ENCODE results near the gene KCNN3.

Gene KCNN3

DNA sequence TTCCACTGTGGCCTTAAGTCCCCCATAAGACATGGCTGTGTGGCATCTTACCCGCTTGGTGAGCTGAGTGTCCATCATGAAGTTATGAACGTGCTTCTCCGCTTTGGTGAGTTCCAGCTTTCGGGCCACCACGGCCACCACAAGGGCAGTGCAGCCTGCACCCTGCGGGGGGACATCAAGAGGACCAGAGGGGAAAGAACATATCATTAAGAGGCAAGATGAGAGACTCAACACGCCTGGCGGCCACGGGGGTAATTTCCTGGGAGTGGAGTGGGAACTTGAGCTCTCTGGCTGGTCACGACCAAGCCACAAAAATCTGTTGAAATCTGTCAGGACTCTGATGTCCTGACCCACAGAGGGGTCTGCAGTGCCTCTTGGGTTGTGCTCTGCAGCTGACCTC, 144.2 kb downstream of the KCNN3 start:
- DNase-seq = no peak

DNA sequence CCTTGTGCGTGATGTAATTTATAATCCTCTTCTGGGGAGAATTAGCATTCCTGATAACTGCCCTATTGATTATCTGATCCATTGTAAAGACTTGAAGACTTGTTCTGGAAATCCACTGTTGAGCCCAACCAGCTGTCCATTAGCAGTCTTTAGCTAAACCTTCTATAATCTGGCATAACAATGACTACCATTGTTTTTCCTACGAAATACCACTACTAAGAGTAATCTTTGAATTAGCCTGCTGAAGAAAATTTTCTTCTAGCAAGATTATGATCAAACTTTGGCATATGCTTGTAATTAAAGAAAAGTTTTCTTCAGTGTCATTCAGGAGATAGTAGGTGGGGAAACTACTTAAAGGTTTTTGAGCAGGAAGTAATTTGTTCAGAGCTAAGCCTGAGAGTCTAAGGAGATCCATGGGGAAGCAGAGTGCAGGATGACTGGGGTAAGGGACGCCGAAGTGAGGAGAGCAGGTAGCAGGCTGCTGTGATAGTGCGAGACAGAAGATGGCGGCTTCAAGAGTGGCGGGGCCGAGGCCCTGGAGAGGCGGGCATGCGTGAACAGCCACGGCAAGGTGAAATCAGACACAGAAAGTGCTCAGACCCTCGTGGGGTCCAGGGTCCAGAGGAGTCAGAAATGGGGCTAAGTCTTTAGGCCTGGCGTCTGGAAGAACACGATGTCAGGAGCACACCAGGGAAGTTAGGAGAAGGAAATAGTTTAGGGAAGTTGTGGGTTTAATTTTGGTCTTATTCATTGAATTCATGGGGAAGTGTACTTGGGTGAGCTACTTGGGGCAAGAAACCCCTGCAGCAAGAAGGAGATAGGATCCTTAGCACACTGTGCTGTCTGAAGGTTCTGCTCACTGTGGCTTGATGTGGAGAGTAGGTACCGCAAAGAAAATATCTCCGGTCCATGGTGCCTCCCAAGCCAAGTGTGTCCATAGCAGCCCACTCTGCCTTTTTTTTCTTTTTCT, 149.5 kb downstream of the KCNN3 start:
- no peak for DNase-seq

DNA sequence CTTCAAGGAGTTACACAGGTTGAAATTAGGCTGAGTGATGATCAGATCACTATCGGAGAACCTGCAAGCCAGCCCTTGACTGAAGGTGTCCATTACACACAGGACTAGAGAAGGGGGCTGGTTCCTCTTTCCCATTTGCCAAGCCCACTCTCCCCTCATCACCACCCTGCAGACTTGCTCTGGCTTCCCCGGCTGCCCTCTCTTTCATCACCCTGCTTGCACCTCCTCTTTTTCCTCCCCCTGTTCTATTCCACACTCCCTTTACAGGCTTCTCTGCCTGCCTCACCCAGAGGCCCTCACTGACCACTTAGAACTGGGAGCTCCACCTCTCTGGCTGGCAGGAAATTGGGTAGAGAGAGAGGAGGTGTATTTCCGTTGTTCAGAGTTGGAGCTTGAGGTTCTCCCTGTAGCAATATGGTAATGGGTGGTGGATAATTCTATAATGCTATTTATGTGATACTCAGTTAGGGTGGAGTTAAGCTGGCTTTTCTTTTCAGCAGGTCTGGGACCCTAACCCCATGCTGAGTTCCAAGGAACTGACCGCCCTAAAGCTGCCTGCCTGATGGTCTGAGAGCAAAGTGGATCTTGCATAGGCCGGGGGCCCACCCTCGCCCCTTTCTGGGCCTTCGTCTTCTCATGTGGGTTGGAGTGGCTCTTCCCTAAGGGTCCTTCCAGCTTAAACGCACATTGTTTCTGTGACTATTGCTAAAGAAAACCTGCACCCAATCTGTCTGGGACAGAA, 150.3 kb downstream of the KCNN3 start:
- DNase-seq = no peak

DNA sequence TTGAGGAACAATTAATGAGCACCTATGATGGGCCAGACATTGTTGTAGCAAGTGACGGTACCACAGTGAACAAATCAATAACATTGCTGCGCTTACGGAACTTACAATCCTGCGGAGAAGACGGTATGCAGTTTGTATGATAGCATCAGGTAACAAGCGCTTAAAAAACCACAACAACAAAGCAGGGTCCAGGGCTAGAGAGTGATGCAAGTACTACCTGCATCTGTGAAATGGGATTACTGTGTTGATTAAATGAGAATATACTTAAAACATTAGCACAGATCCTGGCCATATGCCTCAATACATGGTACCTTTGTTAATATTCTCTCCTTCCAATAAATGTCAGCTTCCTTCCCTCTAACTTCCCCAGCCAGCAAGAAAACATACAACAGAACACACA, 151.5 kb downstream of the KCNN3 start:
- no peak for DNase-seq

DNA sequence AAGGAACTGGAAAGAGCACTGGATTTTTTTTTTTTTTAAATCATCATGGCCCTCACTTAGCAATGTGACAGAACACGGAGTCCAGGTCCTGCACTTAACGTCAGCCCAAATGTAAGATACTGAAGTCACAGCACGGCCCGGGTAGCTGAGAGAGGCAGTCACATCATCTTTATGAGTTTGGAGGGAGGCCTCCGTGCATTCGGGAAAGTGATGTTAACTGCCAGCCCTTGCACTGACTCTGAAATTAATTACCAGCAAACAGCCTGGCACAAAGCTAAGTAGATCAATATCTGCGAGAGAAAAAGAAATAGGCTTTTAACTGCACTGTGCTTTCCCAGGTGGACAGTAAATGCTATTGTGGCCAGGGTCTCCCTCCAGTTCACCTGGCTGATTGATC, 152.6 kb downstream of the KCNN3 start:
- DNase-seq = no peak

DNA sequence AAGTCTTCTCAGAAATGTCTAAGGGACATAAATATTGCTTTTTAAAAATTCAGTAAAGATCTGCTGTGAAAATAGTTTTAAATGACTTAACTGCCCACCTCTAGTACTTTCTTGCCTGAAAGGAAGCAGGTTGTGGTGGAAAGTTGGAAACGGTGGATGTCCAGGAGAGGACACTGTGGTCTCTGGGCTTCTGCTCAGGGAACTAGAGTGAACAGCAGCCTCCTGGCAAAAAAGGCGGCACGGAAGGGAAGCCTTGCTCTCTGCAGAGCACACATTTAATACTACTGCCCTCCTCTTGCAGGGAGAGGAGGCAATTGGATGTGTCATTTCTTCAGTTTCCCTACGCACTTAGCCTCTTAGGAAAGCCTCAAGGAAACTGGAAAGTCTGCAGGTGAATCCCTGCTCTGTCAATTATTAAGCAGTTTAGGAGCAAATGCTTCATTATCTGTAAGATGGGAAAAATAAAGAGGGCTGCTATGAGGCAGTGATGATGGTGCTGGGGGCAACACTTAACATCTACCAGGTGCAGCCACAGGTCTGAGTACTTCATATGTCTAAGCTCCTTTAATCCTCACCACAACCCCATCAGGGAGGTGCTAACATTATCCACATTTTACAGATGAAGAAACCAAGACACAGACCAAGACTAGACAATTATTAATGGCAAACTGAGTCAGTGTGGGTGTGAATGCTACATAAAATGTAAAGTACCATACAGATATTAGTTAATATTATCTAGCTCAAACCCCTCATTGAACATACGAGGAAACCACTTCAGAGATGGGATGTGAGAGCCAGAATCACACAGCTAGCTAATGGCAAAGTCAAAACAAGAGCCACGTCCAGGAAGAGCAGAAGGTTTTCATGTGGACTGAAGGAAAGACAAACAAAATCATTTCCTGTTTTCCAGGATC, 153.2 kb downstream of the KCNN3 start:
- no peak for DNase-seq

DNA sequence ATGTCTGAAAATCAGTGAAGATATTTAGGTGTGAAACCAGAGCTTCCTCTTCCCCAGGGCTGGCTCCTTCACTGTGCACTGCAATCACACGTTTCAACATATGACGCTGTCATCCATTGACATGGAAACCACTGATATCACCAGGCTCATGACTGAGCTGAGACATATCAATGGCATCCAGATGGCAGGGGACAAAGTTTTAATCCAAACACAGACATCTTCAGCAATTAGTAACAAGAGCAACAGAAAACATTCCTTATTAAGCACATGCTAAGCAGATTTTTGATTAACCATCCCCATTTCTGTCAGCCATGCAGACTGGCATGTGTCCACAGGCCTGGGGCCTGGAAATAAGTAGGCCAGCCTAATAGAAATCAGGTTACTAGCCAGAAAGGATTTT, 154.1 kb downstream of the KCNN3 start:
- DNase-seq = no peak

DNA sequence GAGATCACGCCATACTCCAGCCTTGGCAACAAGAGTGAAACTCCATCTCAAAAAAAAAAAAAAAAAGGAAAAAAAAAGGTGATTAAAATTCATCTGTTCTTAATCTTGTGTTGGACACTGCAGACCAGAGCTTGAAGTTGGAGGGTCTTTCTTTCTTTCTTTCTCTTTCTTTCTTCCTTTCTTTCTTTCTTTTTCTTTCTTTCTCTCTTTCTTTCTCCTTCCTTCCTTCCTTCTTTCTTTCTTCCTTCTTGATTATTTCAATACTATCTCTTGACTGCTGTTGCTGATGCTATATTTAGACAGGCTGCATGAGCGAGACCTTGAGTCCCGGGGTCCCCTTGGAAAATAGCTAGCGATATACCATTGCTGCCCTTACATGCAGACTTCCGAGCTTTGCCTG, 154.7 kb downstream of the KCNN3 start:
- no peak for DNase-seq

DNA sequence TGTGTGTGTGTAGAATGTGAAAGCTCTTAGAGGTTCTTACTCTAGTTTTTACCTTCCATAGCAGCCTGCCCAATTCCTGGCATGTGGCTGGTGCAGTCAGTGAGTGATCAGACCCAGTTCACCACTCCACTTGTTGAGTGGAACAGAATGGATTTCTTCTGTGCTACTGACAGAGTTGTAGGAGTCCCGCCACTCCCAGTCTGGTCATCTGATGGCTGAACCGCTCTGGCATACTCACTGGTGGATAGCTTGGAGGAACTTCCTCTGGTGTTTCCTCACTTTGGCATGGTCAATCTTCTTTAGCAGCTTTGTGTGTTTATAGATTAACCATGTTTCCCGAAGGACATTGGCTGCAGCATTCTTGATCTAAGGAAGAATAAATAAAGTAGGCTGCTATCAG, 155.4 kb downstream of the KCNN3 start:
- DNase-seq = no peak

DNA sequence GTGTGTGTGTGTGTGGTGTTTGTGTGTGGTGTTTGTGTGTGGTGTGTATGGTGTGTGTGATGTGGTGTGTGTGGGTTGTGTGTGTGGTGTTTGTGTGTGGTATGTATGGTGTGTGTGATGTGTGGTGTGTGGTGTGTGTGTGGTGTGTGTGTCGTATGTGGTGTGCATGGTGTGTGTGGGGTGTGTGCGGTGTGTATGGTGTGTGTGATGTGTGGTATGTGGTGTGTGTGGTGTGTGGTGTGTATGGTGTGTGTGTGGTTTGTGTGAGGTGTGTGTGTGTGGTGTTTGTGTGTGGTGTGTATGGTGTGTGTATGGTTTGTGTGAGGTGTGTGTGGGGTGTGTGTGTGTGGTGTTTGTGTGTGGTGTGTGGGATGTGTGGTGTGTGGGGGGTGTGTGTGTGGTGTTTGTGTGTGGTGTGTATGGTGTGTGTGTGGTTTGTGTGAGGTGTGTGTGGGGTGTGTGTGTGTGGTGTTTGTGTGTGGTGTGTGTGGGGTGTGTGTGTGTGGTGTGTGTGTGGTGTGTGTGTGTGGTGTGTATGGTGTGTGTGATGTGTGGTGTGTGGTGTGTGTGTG, 155.9 kb downstream of the KCNN3 start:
- DNase-seq = no peak

DNA sequence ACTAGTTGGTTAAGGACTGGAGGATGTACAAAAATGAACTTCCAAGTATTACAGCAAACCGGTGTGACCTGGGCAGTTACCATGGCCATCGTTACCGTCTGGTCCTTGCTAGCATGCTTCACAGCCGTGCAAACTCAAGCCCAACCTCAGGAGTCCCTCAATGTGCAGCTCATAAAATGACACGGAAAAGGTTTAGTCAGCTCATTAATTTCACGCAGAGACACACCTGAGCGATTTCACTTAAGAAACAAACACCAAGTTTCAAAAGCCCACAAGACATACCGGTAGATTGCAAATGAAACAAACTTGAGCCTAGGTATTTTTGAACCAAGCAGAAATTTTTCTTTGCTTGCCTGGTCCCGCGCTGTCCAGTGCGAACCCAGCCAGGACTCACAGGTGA, 157.1 kb downstream of the KCNN3 start:
- DNase-seq = no peak

DNA sequence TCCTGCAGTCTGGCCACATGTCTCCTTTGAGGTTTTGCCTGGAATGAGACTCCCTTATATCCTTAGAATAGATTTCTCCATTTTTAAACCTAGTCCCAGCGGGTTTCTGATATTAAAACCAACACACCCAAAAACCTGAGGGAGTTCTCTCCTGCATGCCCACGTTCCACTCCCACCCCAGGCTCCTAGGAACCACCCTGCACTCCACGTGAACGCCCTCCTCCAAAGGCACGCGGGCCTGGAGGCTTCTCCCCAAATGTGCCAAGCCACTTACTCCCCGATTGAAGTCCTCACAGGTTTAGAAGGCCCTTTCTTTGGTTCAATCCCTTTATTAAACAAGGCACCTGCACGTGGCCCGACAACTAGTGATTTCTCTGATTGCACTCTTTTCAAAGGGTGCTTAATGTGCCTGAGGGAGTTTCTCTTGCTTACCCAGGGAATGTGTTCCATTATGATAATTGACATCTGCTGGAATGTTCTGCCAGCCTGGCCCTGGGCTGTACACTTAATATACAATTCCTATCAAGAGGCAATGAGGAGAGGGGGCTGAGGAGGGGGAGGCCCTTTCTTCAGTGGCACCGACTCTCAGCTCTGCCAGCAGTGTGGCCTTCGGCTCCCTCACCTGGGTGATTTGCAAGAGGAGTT, 157.8 kb downstream of the KCNN3 start:
- DNase-seq = no peak

DNA sequence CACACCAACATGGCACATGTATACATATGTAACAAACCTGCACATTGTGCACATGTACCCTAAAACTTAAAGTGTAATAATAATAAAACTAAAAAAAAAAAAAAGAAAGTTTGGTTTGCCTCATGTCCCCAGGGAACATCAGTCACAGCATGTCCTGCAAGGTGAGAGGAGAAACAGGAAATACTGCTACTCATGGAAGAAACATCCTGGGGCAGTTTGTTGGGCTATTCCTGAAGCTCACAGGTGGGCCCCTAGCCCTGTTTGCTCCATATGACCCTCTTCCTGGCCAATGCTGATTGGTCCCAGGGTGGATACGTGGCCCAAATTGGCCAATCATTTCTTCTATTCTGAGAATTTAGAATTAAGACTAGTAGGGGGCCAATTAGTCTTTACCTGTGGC, 158.7 kb downstream of the KCNN3 start:
- no peak for DNase-seq

DNA sequence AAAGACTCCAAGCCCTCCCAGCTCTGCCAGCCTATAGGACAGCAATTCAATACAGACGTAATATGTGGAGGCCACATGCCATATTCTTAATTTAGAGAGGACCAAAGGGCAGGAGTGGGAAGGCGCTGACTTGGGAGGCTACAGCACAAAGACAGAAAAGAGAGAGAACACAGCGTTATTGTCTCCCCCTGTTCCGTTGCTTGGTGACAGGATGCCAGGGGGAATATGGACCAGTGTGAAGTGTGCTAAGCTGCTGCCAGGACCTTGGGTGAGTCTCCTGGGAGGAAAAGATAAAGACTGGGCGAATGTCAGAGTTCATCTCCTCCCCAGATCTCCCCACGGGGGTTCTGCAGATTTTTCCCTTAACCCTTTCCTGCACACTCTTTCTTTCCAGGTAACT, 160.0 kb downstream of the KCNN3 start:
- no peak for DNase-seq

DNA sequence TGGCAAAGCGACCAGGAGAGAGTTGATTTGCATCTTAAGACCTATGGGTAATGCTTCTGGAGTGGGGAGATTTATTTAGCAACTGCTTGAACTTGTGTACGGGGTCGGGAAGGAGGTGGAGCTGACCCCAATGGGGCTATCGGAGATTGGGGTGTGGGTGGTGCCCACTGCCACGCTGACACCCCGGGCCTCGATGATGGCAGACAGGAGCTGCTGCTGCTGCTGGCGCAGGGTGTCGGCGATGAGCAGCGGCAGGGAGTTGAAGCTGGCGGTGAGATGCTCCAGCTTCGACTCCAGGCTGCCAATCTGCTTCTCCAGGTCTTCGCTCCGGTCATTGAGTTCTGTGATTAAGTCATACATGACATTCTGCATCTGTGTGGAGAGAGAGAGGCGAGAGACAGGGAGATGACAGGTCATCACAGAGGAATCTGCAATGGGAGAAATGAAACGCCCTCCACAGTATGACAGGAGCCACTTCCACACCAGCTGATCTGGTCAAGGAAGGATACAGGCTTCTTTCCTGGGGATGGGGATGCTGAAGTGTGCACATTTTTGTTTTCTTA, 162.1 kb downstream of the KCNN3 start:
- no peak for DNase-seq

DNA sequence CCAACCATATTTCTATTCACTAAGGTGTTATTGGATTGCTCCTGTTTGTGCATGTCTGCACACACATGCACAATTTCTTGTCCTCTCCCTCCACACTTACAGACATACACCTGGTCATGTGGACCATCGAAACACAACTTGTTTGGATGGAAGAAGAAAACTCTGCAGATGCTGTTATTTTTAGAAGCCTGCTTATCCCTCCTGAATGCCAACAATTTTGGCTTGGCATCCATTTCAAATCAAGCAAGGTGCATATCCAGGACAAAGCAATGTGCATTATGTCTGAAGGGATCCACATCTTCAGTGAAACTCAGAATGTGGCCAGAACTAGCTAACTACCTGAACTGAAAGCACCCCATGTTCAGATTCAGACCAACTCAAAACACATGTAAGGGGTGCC, 163.2 kb downstream of the KCNN3 start:
- DNase-seq = no peak

DNA sequence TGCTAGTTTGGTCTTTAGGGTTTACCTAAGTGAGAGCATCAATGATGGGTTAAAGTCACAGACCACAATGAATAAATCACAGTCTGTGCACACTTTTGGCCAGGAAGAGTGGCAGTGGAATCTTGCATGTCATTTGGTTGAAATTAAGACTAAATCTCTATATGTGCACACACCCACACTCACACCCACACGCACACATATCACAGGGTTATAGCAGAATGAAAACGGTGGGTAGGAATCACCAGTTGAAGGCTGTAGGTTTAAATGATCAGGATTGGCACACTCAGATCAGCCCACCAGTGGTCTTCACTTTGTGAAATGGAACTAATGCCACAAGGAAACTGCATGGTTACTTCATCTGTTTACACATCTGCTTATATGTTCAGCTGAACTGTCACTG, 164.5 kb downstream of the KCNN3 start:
- DNase-seq = no peak

DNA sequence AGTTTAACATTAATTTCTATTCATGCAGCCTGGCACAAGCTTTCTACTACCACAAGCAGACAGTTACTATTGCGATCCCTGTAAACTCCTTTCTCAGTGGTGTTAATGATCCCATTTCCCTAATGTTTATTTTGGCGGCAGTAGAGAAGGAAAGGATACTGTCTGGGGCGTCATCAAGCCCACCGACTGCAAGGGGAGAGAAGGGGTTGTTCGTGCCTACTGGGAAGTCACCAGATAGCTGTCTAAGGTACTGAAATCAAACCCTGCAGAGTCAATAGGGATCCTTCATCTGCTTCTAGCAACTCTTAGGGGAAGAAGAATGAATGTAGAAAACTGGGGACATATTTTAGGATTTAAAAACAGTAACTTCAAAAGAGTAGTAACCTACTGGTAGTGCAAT, 166.9 kb downstream of the KCNN3 start:
- no peak for DNase-seq

DNA sequence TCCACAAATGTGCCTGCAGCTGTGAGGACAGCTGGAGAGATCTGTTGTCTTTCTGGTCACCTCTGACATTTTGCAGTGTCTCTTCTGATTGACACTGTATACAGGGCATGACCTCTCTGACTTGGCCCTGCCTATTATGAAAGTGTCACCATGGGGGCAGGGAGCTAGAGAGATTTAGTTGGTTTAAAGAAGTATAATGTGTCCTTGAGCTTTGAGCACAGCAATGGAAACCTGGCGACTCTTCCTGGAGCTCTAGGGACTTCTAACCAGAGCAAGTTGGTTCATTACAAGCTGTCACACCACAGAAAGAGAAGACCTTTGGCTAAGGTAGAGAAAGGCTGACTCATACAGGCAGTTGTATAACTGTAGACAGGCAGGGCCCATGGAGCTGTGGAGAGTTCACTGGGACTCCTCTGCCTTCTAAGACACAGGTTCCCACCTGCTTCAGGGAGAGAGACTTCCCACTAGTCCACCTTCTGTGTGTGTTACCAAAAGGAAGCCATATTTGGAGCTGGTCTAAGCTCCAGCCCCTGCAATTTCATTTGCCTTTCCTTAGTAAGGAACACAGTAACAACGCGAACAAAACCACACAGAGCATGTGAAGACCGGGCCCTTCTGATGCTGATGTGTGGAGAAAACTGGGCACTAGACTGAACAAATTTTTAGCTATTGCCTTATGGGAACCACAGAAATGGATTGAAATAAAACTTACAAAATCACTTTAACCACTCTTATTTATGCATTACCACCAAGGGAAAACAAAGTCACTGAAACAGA, 171.6 kb downstream of the KCNN3 start:
- no peak for DNase-seq

DNA sequence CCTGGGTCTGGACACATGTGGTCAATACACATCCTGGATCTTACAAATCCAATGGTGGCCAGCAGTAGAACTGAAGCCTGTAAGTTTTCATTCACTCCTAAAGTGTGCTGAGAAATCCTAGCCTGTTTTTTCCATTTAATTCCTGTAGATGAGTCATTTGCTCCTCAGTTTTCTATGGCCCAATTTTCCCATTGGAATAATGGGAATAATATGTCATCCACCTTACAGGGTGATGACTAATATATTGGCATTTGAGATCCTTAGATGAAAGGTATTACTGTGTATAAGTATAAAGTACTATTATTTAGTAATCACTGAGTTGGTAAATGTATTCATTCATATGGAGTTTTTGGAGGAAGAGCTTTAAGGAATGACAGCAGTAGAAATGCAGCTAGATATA, 172.4 kb downstream of the KCNN3 start:
- DNase-seq = no peak

DNA sequence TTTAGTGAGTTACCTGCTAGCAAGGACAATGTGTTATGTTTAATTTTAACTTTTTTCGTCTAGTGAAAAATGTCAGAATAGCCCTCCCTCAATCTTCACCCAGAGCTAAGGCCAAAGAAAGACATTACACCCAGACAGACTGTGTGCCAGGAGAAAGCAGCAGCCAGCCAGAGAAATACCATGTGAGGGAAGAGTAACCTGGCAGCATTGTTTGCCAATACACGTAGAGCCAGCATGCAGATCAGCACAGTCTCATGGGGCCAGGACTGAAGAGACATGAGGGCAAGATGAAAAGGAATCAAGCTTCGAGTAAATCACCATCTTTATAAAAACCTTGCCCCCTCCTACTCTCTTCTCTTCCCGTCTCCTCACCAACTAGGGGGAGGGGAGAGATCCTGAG, 173.6 kb downstream of the KCNN3 start:
- no peak for DNase-seq

All from activated CD8-positive, alpha-beta memory T cell treated with anti-CD3 and anti-CD28 coated beads, Interleukin-2, amount 50 U/mL, for 4 hours (primary cell).